Measurements from ENCODE around the gene AHSG. TPM values are rescaled to one million over a fixed set of nuclear protein-coding genes. Genes with fewer than 3 reads are reported as not detected.

AHSG gene
- polyA plus RNA-seq, 1 donor (not counting 4 experiments of a cell fraction or from before 2014, with no cell fraction given), result 0.59 TPM

- H3K9ac ChIP-seq (ENCODE audit: control insufficient read depth, extremely low read depth, insufficient read depth, low read length), result no peak overlapping the region
- H3K4me3 ChIP-seq (ENCODE audit: control insufficient read depth in 2 of 3, extremely low read depth in 1 of 3, insufficient read depth in 2 of 3, low read depth in 1 of 3, low read length in 3 of 3), result no peak overlapping the region
- H3K36me3 ChIP-seq (ENCODE audit: control insufficient read depth in 2 of 2, extremely low read depth in 1 of 2, insufficient read depth in 2 of 2, low read length in 2 of 2), result no peaks in the 10 kb centered on the region
- no peak overlapping the region for H2AFZ ChIP-seq (ENCODE audit: control insufficient read depth, low read length)
- FAIRE-seq (no peak), DNase-seq (ENCODE audit: low read depth, low spot score) (no peak)
- dilution Hi-C loops (cut with MboI; ENCODE audit: extremely low pct_ligation_motif_present, low sequenced_read_pairs), result no loop called here
- no peaks in the 10 kb centered on the region for H3K9me1 ChIP-seq (ENCODE audit: control insufficient read depth, extremely low read depth, insufficient read depth, low read length)
- H3K4me1 ChIP-seq (ENCODE audit: control insufficient read depth, extremely low read depth, insufficient read depth, low read length), result peaks cover 8% of the 10 kb centered on the region
- TF ChIP-seq EZH2 (IDR thresholded peaks at IDR 0.05; ENCODE audit: low read length), result no peak
- no peak for TF ChIP-seq CTCF (optimal IDR thresholded peaks at IDR 0.05 in 1 of 3, IDR thresholded peaks at IDR 0.05 in 1 of 3, conservative IDR thresholded peaks at IDR 0.05 in 1 of 3; ENCODE audit: extremely low read depth in 1 of 3, insufficient read depth in 2 of 3, low read length in 3 of 3)
- no peaks in the 10 kb centered on the region for H3K9me3 ChIP-seq (ENCODE audit: control insufficient read depth, low read depth, low read length)
- no peak overlapping the region for H3K27ac ChIP-seq (ENCODE audit: control insufficient read depth, insufficient read depth, low read length)
- no peaks in the 10 kb centered on the region for H4K20me1 ChIP-seq (ENCODE audit: control insufficient read depth, extremely low read depth, insufficient read depth, low read length)
- H3K4me2 ChIP-seq (ENCODE audit: control insufficient read depth, extremely low read depth, insufficient read depth, low read depth, low read length), result no peak overlapping the region
- no peaks in the 10 kb centered on the region for H3K79me2 ChIP-seq (ENCODE audit: control insufficient read depth, insufficient read depth, low read length)
- no peaks in the 10 kb centered on the region for H3K27me3 ChIP-seq (ENCODE audit: control insufficient read depth, extremely low read depth, insufficient read depth, low read length)
Observed at GRCh38 chr3:186598794-186599141, 14.1 kb upstream of the AHSG start.

GRCh38 chr3:186599142-186599784, 13.6 kb upstream of the AHSG start:
- Histone ChIP-seq H3K4me1 (ENCODE audit: control insufficient read depth, extremely low read depth, insufficient read depth, low read length) (peaks cover 8% of the 10 kb centered on the region), H3K9me3 (ENCODE audit: control insufficient read depth, low read depth, low read length) (no peaks in the 10 kb centered on the region), H3K27me3 (ENCODE audit: control insufficient read depth, extremely low read depth, insufficient read depth, low read length) (no peaks in the 10 kb centered on the region), H4K20me1 (ENCODE audit: control insufficient read depth, extremely low read depth, insufficient read depth, low read length) (no peaks in the 10 kb centered on the region), H3K9me1 (ENCODE audit: control insufficient read depth, extremely low read depth, insufficient read depth, low read length) (no peaks in the 10 kb centered on the region), H3K9ac (ENCODE audit: control insufficient read depth, extremely low read depth, insufficient read depth, low read length) (no peak overlapping the region), H3K27ac (ENCODE audit: control insufficient read depth, insufficient read depth, low read length) (no peak overlapping the region), H3K4me2 (ENCODE audit: control insufficient read depth, extremely low read depth, insufficient read depth, low read depth, low read length) (no peak overlapping the region), H3K4me3 (ENCODE audit: control insufficient read depth in 2 of 3, extremely low read depth in 1 of 3, insufficient read depth in 2 of 3, low read depth in 1 of 3, low read length in 3 of 3) (no peak overlapping the region), H2AFZ (ENCODE audit: control insufficient read depth, low read length) (no peak overlapping the region), H3K79me2 (ENCODE audit: control insufficient read depth, insufficient read depth, low read length) (no peaks in the 10 kb centered on the region), H3K36me3 (ENCODE audit: control insufficient read depth in 2 of 2, extremely low read depth in 1 of 2, insufficient read depth in 2 of 2, low read length in 2 of 2) (no peaks in the 10 kb centered on the region)
- no peak for DNase-seq (ENCODE audit: low read depth, low spot score)
- TF ChIP-seq CTCF (optimal IDR thresholded peaks at IDR 0.05 in 1 of 3, IDR thresholded peaks at IDR 0.05 in 1 of 3, conservative IDR thresholded peaks at IDR 0.05 in 1 of 3; ENCODE audit: extremely low read depth in 1 of 3, insufficient read depth in 2 of 3, low read length in 3 of 3) (no peak), EZH2 (IDR thresholded peaks at IDR 0.05; ENCODE audit: low read length) (no peak)
- dilution Hi-C loops (cut with MboI; ENCODE audit: extremely low pct_ligation_motif_present, low sequenced_read_pairs), result no loop called here
- FAIRE-seq, result no peak

All from keratinocyte (primary cell).